Mesendoderm (in vitro differentiated cells): ENCODE data around the gene MS4A2.
"Not testable (repeated sequence)": the region's sequence is repeated elsewhere in the genome, so short reads cannot be mapped to it uniquely, and the experiment has no call there.

Experiments used
- DNase-seq: peaks from one replicate; pipeline ENCODE4 v3.0.0; 2013
- H2AK5ac ChIP-seq: 2 replicates; pipeline ENCODE4 v1.6.1; 2013; ENCODE audit warnings: low read length, inconsistent platforms
- H2BK120ac ChIP-seq: 2 replicates; pipeline ENCODE4 v1.6.1; 2013; ENCODE audit warnings: low read depth, mild to moderate bottlenecking, low read length, moderate library complexity, mixed read lengths
- H2BK15ac ChIP-seq: replicated peaks from 2 replicates; pipeline ENCODE4 v1.6.1; 2013; ENCODE audit warnings: low read depth, mild to moderate bottlenecking, moderate library complexity
- H2BK5ac ChIP-seq: 2 replicates; pipeline ENCODE4 v1.6.1; 2013; ENCODE audit warnings: low read length, inconsistent platforms
- H3K18ac ChIP-seq: 2 replicates; pipeline ENCODE4 v1.6.1; 2013; ENCODE audit warnings: mild to moderate bottlenecking, low read length, mixed read lengths
- H3K23ac ChIP-seq: one replicate; pipeline ENCODE4 v1.6.1; 2013; ENCODE audit warnings: low read length
- H3K27ac ChIP-seq: 2 replicates; pipeline ENCODE4 v1.5.1; 2013; ENCODE audit warnings: low read depth, mild to moderate bottlenecking, inconsistent platforms, low read length, moderate library complexity
- H3K27me3 ChIP-seq: 2 replicates; pipeline ENCODE4 v1.6.1; 2013; ENCODE audit warnings: low read length, control low read depth, mild to moderate bottlenecking, inconsistent platforms; ENCODE audit not compliant: insufficient read depth, poor library complexity
- H3K36me3 ChIP-seq: 2 replicates; pipeline ENCODE4 v1.6.1; 2013; ENCODE audit warnings: low read length, inconsistent platforms; ENCODE audit not compliant: control insufficient read depth, insufficient read depth
- H3K4ac ChIP-seq: one replicate; pipeline ENCODE4 v1.6.1; 2013; ENCODE audit warnings: low read depth, mild to moderate bottlenecking, low read length, moderate library complexity
- H3K4me1 ChIP-seq: 2 replicates; pipeline ENCODE4 v1.6.1; 2013; ENCODE audit warnings: low read depth, low read length, inconsistent platforms; ENCODE audit not compliant: control insufficient read depth
- H3K4me2 ChIP-seq: 2 replicates; pipeline ENCODE4 v1.6.1; 2013; ENCODE audit warnings: low read length
- H3K4me3 ChIP-seq: 2 replicates; pipeline ENCODE4 v1.5.1; 2013; ENCODE audit warnings: mild to moderate bottlenecking, low read length
- H3K56ac ChIP-seq: one replicate; pipeline ENCODE4 v1.6.1; 2013; ENCODE audit warnings: low read length
- H3K79me1 ChIP-seq: 2 replicates; pipeline ENCODE4 v1.6.1; 2013; ENCODE audit warnings: low read length, inconsistent platforms
- H3K79me2 ChIP-seq: 2 replicates; pipeline ENCODE4 v1.6.1; 2013; ENCODE audit warnings: mild to moderate bottlenecking, low read length; ENCODE audit not compliant: control insufficient read depth, insufficient read depth
- H3K9ac ChIP-seq: 2 replicates; pipeline ENCODE4 v1.6.1; 2013; ENCODE audit warnings: low read length, inconsistent platforms
- H4K5ac ChIP-seq: one replicate; pipeline ENCODE4 v1.6.1; 2013; ENCODE audit warnings: low read length
- H4K8ac ChIP-seq: one replicate; pipeline ENCODE4 v1.6.1; 2013; ENCODE audit warnings: low read depth, mild to moderate bottlenecking, control low read depth, low read length, moderate library complexity
- WGBS: extraction: QIAGEN DNeasy Blood & Tissue Kit; methylation state at CpG from one replicate; pipeline ENCODE4 v1.1.7; 2013; ENCODE audit warnings: low lambda C conversion rate, missing lambda C conversion rate; ENCODE audit not compliant: insufficient coverage; ENCODE audit errors: extremely low coverage; 5-methylcytosine and 5-hydroxymethylcytosine counted together

MS4A2 gene

GRCh38 chr11:60095477-60096120, 7.1 kb downstream of the MS4A2 start:
- no peak for DNase-seq
- no CpG with 5 or more reads among the region's 4 CpGs for WGBS
- Histone ChIP-seq H3K4me1 (no peaks in the 10 kb centered on the region), H3K9ac (no peak overlapping the region), H3K79me2 (no peaks in the 10 kb centered on the region), H3K36me3 (no peaks in the 10 kb centered on the region), H3K4ac (no peak overlapping the region), H3K4me3 (no peak overlapping the region), H4K8ac (no peak overlapping the region), H3K23ac (no peak overlapping the region), H2BK120ac (no peak overlapping the region), H2BK15ac (no peak overlapping the region), H3K56ac (no peak overlapping the region), H2BK5ac (no peak overlapping the region), H3K18ac (no peak overlapping the region), H4K5ac (no peak overlapping the region), H3K27me3 (no peaks in the 10 kb centered on the region), H3K4me2 (no peak overlapping the region), H2AK5ac (no peak overlapping the region), H3K79me1 (no peaks in the 10 kb centered on the region), H3K27ac (no peak overlapping the region)

GRCh38 chr11:60097189-60097588, 8.7 kb downstream of the MS4A2 start:
- no peak overlapping the region for H2BK120ac ChIP-seq
- no peak overlapping the region for H3K4ac ChIP-seq
- H3K4me2 ChIP-seq: no peak overlapping the region
- no peak overlapping the region for H3K18ac ChIP-seq
- no peaks in the 10 kb centered on the region for H3K27me3 ChIP-seq
- H4K8ac ChIP-seq: no peak overlapping the region
- no peaks in the 10 kb centered on the region for H3K79me2 ChIP-seq
- WGBS: no CpG with 5 or more reads among the region's 1 CpG
- H2BK5ac ChIP-seq: no peak overlapping the region
- no peak overlapping the region for H3K56ac ChIP-seq
- H3K23ac ChIP-seq: no peak overlapping the region
- no peak overlapping the region for H3K27ac ChIP-seq
- H2BK15ac ChIP-seq: no peak overlapping the region
- H3K36me3 ChIP-seq: no peaks in the 10 kb centered on the region
- H3K79me1 ChIP-seq: no peaks in the 10 kb centered on the region
- H3K9ac ChIP-seq: no peak overlapping the region
- H3K4me3 ChIP-seq: no peak overlapping the region
- no peak overlapping the region for H2AK5ac ChIP-seq
- peak; percentile 30 for DNase-seq
- no peaks in the 10 kb centered on the region for H3K4me1 ChIP-seq
- no peak overlapping the region for H4K5ac ChIP-seq

- no peaks in the 10 kb centered on the region for H3K4me1 ChIP-seq
- H3K23ac ChIP-seq: no peak overlapping the region
- no peak for DNase-seq
- no peak overlapping the region for H2AK5ac ChIP-seq
- no peaks in the 10 kb centered on the region for H3K79me2 ChIP-seq
- no peak overlapping the region for H2BK15ac ChIP-seq
- no peak overlapping the region for H3K18ac ChIP-seq
- H3K4me2 ChIP-seq: no peak overlapping the region
- no peak overlapping the region for H3K4me3 ChIP-seq
- no peak overlapping the region for H2BK120ac ChIP-seq
- H2BK5ac ChIP-seq: no peak overlapping the region
- no peak overlapping the region for H4K5ac ChIP-seq
- H3K36me3 ChIP-seq: no peaks in the 10 kb centered on the region
- no peak overlapping the region for H3K9ac ChIP-seq
- H3K79me1 ChIP-seq: no peaks in the 10 kb centered on the region
- H3K56ac ChIP-seq: no peak overlapping the region
- no peak overlapping the region for H4K8ac ChIP-seq
- H3K27ac ChIP-seq: no peak overlapping the region
- H3K4ac ChIP-seq: no peak overlapping the region
- H3K27me3 ChIP-seq: no peaks in the 10 kb centered on the region
Measured at GRCh38 chr11:60098508-60098907, 10.0 kb downstream of the MS4A2 start.

- Histone ChIP-seq H4K5ac (no peak overlapping the region), H3K79me1 (no peaks in the 10 kb centered on the region), H3K56ac (no peak overlapping the region), H3K4me2 (no peak overlapping the region), H3K18ac (no peak overlapping the region), H3K27me3 (no peaks in the 10 kb centered on the region), H3K23ac (no peak overlapping the region), H3K4ac (no peak overlapping the region), H3K4me3 (no peak overlapping the region), H2AK5ac (no peak overlapping the region), H3K36me3 (no peaks in the 10 kb centered on the region), H3K79me2 (no peaks in the 10 kb centered on the region), H2BK120ac (no peak overlapping the region), H3K9ac (no peak overlapping the region), H3K4me1 (no peaks in the 10 kb centered on the region), H2BK5ac (no peak overlapping the region), H2BK15ac (no peak overlapping the region), H4K8ac (no peak overlapping the region), H3K27ac (no peak overlapping the region)
- no CpG with 5 or more reads among the region's 1 CpG for WGBS
- DNase-seq: no peak
Measured at GRCh38 chr11:60100516-60100915, 12.1 kb downstream of the MS4A2 start.

GRCh38 chr11:60101368-60101767, 12.9 kb downstream of the MS4A2 start:
- not testable (repeated sequence) for H3K79me1 ChIP-seq, H3K9ac ChIP-seq, H3K27me3 ChIP-seq, DNase-seq, H4K8ac ChIP-seq, H2BK15ac ChIP-seq, H3K4me2 ChIP-seq, H3K4ac ChIP-seq, H3K79me2 ChIP-seq, H3K36me3 ChIP-seq, H2BK5ac ChIP-seq, H2BK120ac ChIP-seq, H3K4me3 ChIP-seq, H3K23ac ChIP-seq, H3K4me1 ChIP-seq, H3K27ac ChIP-seq, H3K56ac ChIP-seq, H2AK5ac ChIP-seq, H3K18ac ChIP-seq, H4K5ac ChIP-seq
- WGBS: no CpG with 5 or more reads among the region's 11 CpGs

GRCh38 chr11:60104471-60105115, 16.1 kb downstream of the MS4A2 start:
- not testable (repeated sequence) for H4K8ac ChIP-seq, H3K36me3 ChIP-seq, H3K18ac ChIP-seq, H3K79me1 ChIP-seq, H3K56ac ChIP-seq, H2BK5ac ChIP-seq, H2BK15ac ChIP-seq, H3K4me3 ChIP-seq, DNase-seq, H4K5ac ChIP-seq, H3K23ac ChIP-seq, H3K9ac ChIP-seq, H3K27me3 ChIP-seq, H3K27ac ChIP-seq, H3K4ac ChIP-seq, H3K4me2 ChIP-seq, H2AK5ac ChIP-seq, H3K4me1 ChIP-seq, H2BK120ac ChIP-seq, H3K79me2 ChIP-seq
- WGBS: no CpG with 5 or more reads among the region's 8 CpGs
